Uterus (tissue), 2 donors: ENCODE measurements around the gene RASL12.

Experiments
- POLR2A ChIP-seq, 2 donors: fragments of 450-650 bp; IDR thresholded peaks; one replicate each; pipeline ENCODE4 v1.6.1; 2016; ENCODE audit warnings: antibody characterized with exemption in 2 of 2, mild to moderate bottlenecking in 1 of 2, moderate library complexity in 1 of 2
- TF ChIP-seq, protein P1 (sequence below), 4 experiments: fragments of 200-600 bp in 2 of 4; fragments of 450-650 bp in 2 of 4; sonication (generic) in 2 of 4; IDR thresholded peaks; one replicate each; pipeline ENCODE4 v1.5.1; 2016 to 2019; ENCODE audit warnings: antibody characterized with exemption in 4 of 4, mild to moderate bottlenecking in 2 of 4, moderate library complexity in 1 of 4

- TF ChIP-seq, protein P1, sequence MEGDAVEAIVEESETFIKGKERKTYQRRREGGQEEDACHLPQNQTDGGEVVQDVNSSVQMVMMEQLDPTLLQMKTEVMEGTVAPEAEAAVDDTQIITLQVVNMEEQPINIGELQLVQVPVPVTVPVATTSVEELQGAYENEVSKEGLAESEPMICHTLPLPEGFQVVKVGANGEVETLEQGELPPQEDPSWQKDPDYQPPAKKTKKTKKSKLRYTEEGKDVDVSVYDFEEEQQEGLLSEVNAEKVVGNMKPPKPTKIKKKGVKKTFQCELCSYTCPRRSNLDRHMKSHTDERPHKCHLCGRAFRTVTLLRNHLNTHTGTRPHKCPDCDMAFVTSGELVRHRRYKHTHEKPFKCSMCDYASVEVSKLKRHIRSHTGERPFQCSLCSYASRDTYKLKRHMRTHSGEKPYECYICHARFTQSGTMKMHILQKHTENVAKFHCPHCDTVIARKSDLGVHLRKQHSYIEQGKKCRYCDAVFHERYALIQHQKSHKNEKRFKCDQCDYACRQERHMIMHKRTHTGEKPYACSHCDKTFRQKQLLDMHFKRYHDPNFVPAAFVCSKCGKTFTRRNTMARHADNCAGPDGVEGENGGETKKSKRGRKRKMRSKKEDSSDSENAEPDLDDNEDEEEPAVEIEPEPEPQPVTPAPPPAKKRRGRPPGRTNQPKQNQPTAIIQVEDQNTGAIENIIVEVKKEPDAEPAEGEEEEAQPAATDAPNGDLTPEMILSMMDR (IDR thresholded peaks at IDR 0.05) = no peak
- no peak for TF ChIP-seq POLR2A (IDR thresholded peaks at IDR 0.05)
Observed at GRCh38 chr15:65069179-65069578, 1.4 kb upstream of the RASL12 start.
